Measurements from ENCODE around the gene C16orf92. TPM values are rescaled to one million over a fixed set of nuclear protein-coding genes. Genes with fewer than 3 reads are reported as not detected.

C16orf92 gene
- polyA plus RNA-seq, 1 experiment, result not detected

- no peak for TF ChIP-seq CTCF (IDR thresholded peaks at IDR 0.05; ENCODE audit: low read depth, low read length)
- POLR2A ChIA-PET, result interaction anchor here (1.3 kb wide), 1 partner anchor 341 kb away, joined by 3 read pairs; no protein-coding TSS in a partner anchor
- Histone ChIP-seq H3K27me3 (ENCODE audit: control insufficient read depth, insufficient read depth, low read length) (no peaks in the 10 kb centered on the region), H3K9me3 (ENCODE audit: control insufficient read depth, insufficient read depth, low read length) (peaks cover 6% of the 10 kb centered on the region; the same call in 1 of the 2 replicates), H3K4me3 (ENCODE audit: low read depth, low read length) (peak overlapping the region; percentile 27), H3K27ac (ENCODE audit: low read depth, low read length) (no peak overlapping the region)
- CTCF ChIA-PET, result interaction anchor here (0.7 kb wide), 1 partner anchor 1074 kb away, joined by 3 read pairs; no protein-coding TSS in a partner anchor
- no peak for DNase-seq (ENCODE audit: low read depth, low spot score)
Observed at GRCh38 chr16:30068333-30068732, 45.3 kb downstream of the C16orf92 start.

GRCh38 chr16:30068750-30069610 lies 46.0 kb downstream of the C16orf92 start:
- Histone ChIP-seq H3K9me3 (ENCODE audit: control insufficient read depth, insufficient read depth, low read length) (peaks cover 6% of the 10 kb centered on the region; the same call in 1 of the 2 replicates), H3K27ac (ENCODE audit: low read depth, low read length) (peak overlapping the region; percentile 11), H3K4me3 (ENCODE audit: low read depth, low read length) (peak overlapping the region; percentile 25), H3K27me3 (ENCODE audit: control insufficient read depth, insufficient read depth, low read length) (no peaks in the 10 kb centered on the region)
- ChIA-PET CTCF (no interaction called here), POLR2A (interaction anchor here (1.0 to 1.3 kb wide), 2 partner anchors 18 to 341 kb away, joined by 3 to 7 read pairs; no protein-coding TSS in a partner anchor)
- DNase-seq (ENCODE audit: low read depth, low spot score), result no peak
- peak; percentile 58 for TF ChIP-seq CTCF (IDR thresholded peaks at IDR 0.05; ENCODE audit: low read depth, low read length)

GRCh38 chr16:30069611-30070462 lies 46.8 kb downstream of the C16orf92 start:
- no peak for DNase-seq (ENCODE audit: low read depth, low spot score)
- ChIA-PET CTCF (interaction anchor here (0.5 kb wide), 1 partner anchor 35 kb away, joined by 3 read pairs; no protein-coding TSS in a partner anchor), POLR2A (interaction anchor here (0.7 to 1.0 kb wide), 2 partner anchors 18 to 110 kb away, joined by 4 to 7 read pairs; no protein-coding TSS in a partner anchor)
- H3K27me3 ChIP-seq (ENCODE audit: control insufficient read depth, insufficient read depth, low read length), result no peaks in the 10 kb centered on the region
- H3K4me3 ChIP-seq (ENCODE audit: low read depth, low read length), result peak overlapping the region; percentile 7
- no peak for TF ChIP-seq CTCF (IDR thresholded peaks at IDR 0.05; ENCODE audit: low read depth, low read length)
- peaks cover 6% of the 10 kb centered on the region; the same call in 1 of the 2 replicates for H3K9me3 ChIP-seq (ENCODE audit: control insufficient read depth, insufficient read depth, low read length)
- no peak overlapping the region for H3K27ac ChIP-seq (ENCODE audit: low read depth, low read length)

- POLR2A ChIA-PET, result interaction anchor here (0.7 kb wide), 1 partner anchor 109 kb away, joined by 4 read pairs; no protein-coding TSS in a partner anchor
Observed at GRCh38 chr16:30070490-30070889, 47.5 kb downstream of the C16orf92 start.

More at GRCh38 chr16:30070490-30070889, 47.5 kb downstream of the C16orf92 start:
- H3K27me3 ChIP-seq (ENCODE audit: control insufficient read depth, insufficient read depth, low read length), result no peaks in the 10 kb centered on the region
- DNase-seq (ENCODE audit: low read depth, low spot score), result no peak
- CTCF ChIA-PET, result interaction anchor here (0.5 kb wide), 1 partner anchor 35 kb away, joined by 3 read pairs; no protein-coding TSS in a partner anchor
- H3K9me3 ChIP-seq (ENCODE audit: control insufficient read depth, insufficient read depth, low read length), result peaks cover 6% of the 10 kb centered on the region; the same call in 1 of the 2 replicates
- TF ChIP-seq CTCF (IDR thresholded peaks at IDR 0.05; ENCODE audit: low read depth, low read length), result no peak
- no peak overlapping the region for H3K4me3 ChIP-seq (ENCODE audit: low read depth, low read length)
- H3K27ac ChIP-seq (ENCODE audit: low read depth, low read length), result no peak overlapping the region

Other genes starting within 250 kb of the C16orf92 start
- not detected in 2 replicates for gene ZG16, start 244.9 kb upstream of the C16orf92 start, polyA plus RNA-seq (2011; rRNA removed)
- gene KIF22, start 232.4 kb upstream of the C16orf92 start, polyA plus RNA-seq (2011; rRNA removed), result 14.1 and 19.9 TPM in 2 replicates
- gene MAZ, start 216.7 kb upstream of the C16orf92 start, polyA plus RNA-seq (2011; rRNA removed), result 58.4 and 79.6 TPM in 2 replicates
- gene PRRT2, start 211.0 kb upstream of the C16orf92 start, polyA plus RNA-seq (2011; rRNA removed), result 5.7 and 6.1 TPM in 2 replicates
- 14.3 and 14.5 TPM in 2 replicates for gene PAGR1, start 207.0 kb upstream of the C16orf92 start, polyA plus RNA-seq (2011; rRNA removed)
- 251 and 321 TPM in 2 replicates for gene MVP, start 202.7 kb upstream of the C16orf92 start, polyA plus RNA-seq (2011; rRNA removed)
- gene CDIPT, start 160.0 kb upstream of the C16orf92 start, polyA plus RNA-seq (2011; rRNA removed), result 89.9 and 112 TPM in 2 replicates
- gene SEZ6L2, start 123.6 kb upstream of the C16orf92 start, polyA plus RNA-seq (2011; rRNA removed), result 5.0 and 6.8 TPM in 2 replicates
- gene ASPHD1, start 122.7 kb upstream of the C16orf92 start, polyA plus RNA-seq (2011; rRNA removed), result 3.5 and 4.6 TPM in 2 replicates
- gene KCTD13, start 97.0 kb upstream of the C16orf92 start, polyA plus RNA-seq (2011; rRNA removed), result 7.4 and 8.8 TPM in 2 replicates
- 88.6 and 107 TPM in 2 replicates for gene TMEM219, start 61.1 kb upstream of the C16orf92 start, polyA plus RNA-seq (2011; rRNA removed)
- 16.9 and 18.2 TPM in 2 replicates for gene TAOK2, start 49.3 kb upstream of the C16orf92 start, polyA plus RNA-seq (2011; rRNA removed)
- gene HIRIP3, start 27.6 kb upstream of the C16orf92 start, polyA plus RNA-seq (2011; rRNA removed), result 2.5 and 3.8 TPM in 2 replicates
- 27.3 and 27.5 TPM in 2 replicates for gene INO80E, start 27.0 kb upstream of the C16orf92 start, polyA plus RNA-seq (2011; rRNA removed)
- 0.22 and 0.46 TPM in 2 replicates for gene DOC2A, start 12.2 kb upstream of the C16orf92 start, polyA plus RNA-seq (2011; rRNA removed)
- gene TLCD3B, start 8.1 kb downstream of the C16orf92 start, polyA plus RNA-seq (2011; rRNA removed), result not detected in 2 replicates
- gene ALDOA, start 42.6 kb downstream of the C16orf92 start, polyA plus RNA-seq (2011; rRNA removed), result 631 and 806 TPM in 2 replicates
- gene PPP4C, start 52.8 kb downstream of the C16orf92 start, polyA plus RNA-seq (2011; rRNA removed), result 112 and 140 TPM in 2 replicates
- gene TBX6, start 68.7 kb downstream of the C16orf92 start, polyA plus RNA-seq (2011; rRNA removed), result not detected in 2 replicates
- gene YPEL3, start 73.0 kb downstream of the C16orf92 start, polyA plus RNA-seq (2011; rRNA removed), result 15.6 and 23.1 TPM in 2 replicates
- 1.2 and 1.9 TPM in 2 replicates for gene GDPD3, start 90.3 kb downstream of the C16orf92 start, polyA plus RNA-seq (2011; rRNA removed)
- gene MAPK3, start 100.0 kb downstream of the C16orf92 start, polyA plus RNA-seq (2011; rRNA removed), result 82.5 and 91.7 TPM in 2 replicates
- gene CORO1A, start 160.4 kb downstream of the C16orf92 start, polyA plus RNA-seq (2011; rRNA removed), result 2.9 and 4.2 TPM in 2 replicates
- gene BOLA2B, start 170.5 kb downstream of the C16orf92 start, polyA plus RNA-seq (2011; rRNA removed), result 17.5 and 38.2 TPM in 2 replicates
- gene SLX1A, start 170.7 kb downstream of the C16orf92 start, polyA plus RNA-seq (2011; rRNA removed), result 3.8 and 13.4 TPM in 2 replicates
- 7.3 and 8.5 TPM in 2 replicates for gene SULT1A3, start 176.1 kb downstream of the C16orf92 start, polyA plus RNA-seq (2011; rRNA removed)
- gene NPIPB13, start 225.3 kb downstream of the C16orf92 start, polyA plus RNA-seq (2011; rRNA removed), result 0.83 and 1.7 TPM in 2 replicates